Panc1 (cell line): ENCODE measurements around the gene CRISPLD2. TPM values are rescaled to one million over a fixed set of nuclear protein-coding genes. Genes with fewer than 3 reads are reported as not detected.

Experiments used
- ATAC-seq: fragments of 200-7000 bp; cut with Tn5 transposase; 2 replicates; pipeline ENCODE4 v1.9.1; 2020; ENCODE audit warnings: mild to moderate bottlenecking, moderate library complexity
- BruUV-seq: library from RNA; stranded (reverse); fragments of 400-500 nt; replicated peaks from 2 replicates; lab custom pipeline; 2021; lab: Mats Ljungman, UMichigan
- CTCF ChIA-PET: fragments of 300-600 bp; sonication (Branson Sonifier 250); formaldehyde crosslinking; loops from one replicate; lab custom pipeline; 2022; ENCODE audit warnings: antibody characterized with exemption; lab: Charles Lee
- POLR2A ChIA-PET: fragments of 300-600 bp; sonication (Branson Sonifier 250); formaldehyde crosslinking; loops from one replicate; lab custom pipeline; 2022; ENCODE audit warnings: antibody characterized with exemption; lab: Charles Lee
- DNase-seq: peaks from one replicate; pipeline ENCODE4 v3.0.0-alpha.2; 2010; ENCODE audit warnings: low read depth, low spot score
- H3K27ac ChIP-seq: 2 replicates; pipeline ENCODE4 v1.5.1; 2011; ENCODE audit warnings: mild to moderate bottlenecking, low read length, inconsistent platforms
- H3K27me3 ChIP-seq: fragments of 200-500 bp; sonication (Bioruptor generic); 2 replicates; pipeline ENCODE4 v1.6.0; 2014; ENCODE audit warnings: low read length, inconsistent platforms; ENCODE audit not compliant: control insufficient read depth, insufficient read depth
- H3K36me3 ChIP-seq: fragments of 200-500 bp; sonication (Bioruptor generic); 2 replicates; pipeline ENCODE4 v1.5.1; 2014; ENCODE audit warnings: inconsistent platforms, mild to moderate bottlenecking, low read length, moderate library complexity; ENCODE audit not compliant: control insufficient read depth, insufficient read depth
- H3K4me1 ChIP-seq: 2 replicates; pipeline ENCODE4 v1.5.1; 2011; ENCODE audit warnings: inconsistent platforms, mild to moderate bottlenecking, low read length, moderate library complexity; ENCODE audit not compliant: control insufficient read depth, insufficient read depth
- H3K4me3 ChIP-seq, 2 experiments: 2 replicates each; pipeline ENCODE4 v1.5.1; 2011 to 2012; ENCODE audit warnings: low read depth in 2 of 2, low read length in 2 of 2, mild to moderate bottlenecking in 2 of 2, inconsistent platforms in 1 of 2, moderate library complexity in 1 of 2
- H3K9me3 ChIP-seq: fragments of 200-500 bp; sonication (Bioruptor generic); 2 replicates; pipeline ENCODE4 v1.5.1; 2014; ENCODE audit warnings: low read depth, mild to moderate bottlenecking, inconsistent platforms, low read length, moderate library complexity; ENCODE audit not compliant: control insufficient read depth, insufficient read depth
- POLR2AphosphoS5 ChIP-seq: IDR thresholded peaks from 2 replicates; pipeline ENCODE4 v1.6.1; 2012; ENCODE audit warnings: mild to moderate bottlenecking, low read depth, low read length, moderate library complexity
- SIN3A ChIP-seq: IDR thresholded peaks from 2 replicates; pipeline ENCODE4 v1.6.1; 2012; ENCODE audit warnings: low read depth, mild to moderate bottlenecking, low read length, moderate library complexity, borderline replicate concordance; ENCODE audit not compliant: insufficient read depth
- TCF7L2 ChIP-seq: IDR thresholded peaks from 2 replicates; pipeline ENCODE4 v1.6.1; 2011; ENCODE audit warnings: mild to moderate bottlenecking, low read depth, low read length, inconsistent platforms
- in situ Hi-C: cut with HindIII; loops from 2 replicates; pipeline ENCODE4 v1.10.0; 2016; ENCODE audit warnings: low sequenced_read_pairs, low pct_unique_long_range_greater_than_20kb
- intact Hi-C: fragments of 100-400 bp; cut with micrococcal nuclease; formaldehyde crosslinking; loops from one replicate; pipeline ENCODE4 v1.10.0; 2022; ENCODE audit not compliant: unreplicated experiment
- total RNA-seq: library from RNA; stranded (reverse); gene quantifications from one replicate; pipeline ENCODE4 v1.2.1, GENCODE V29; 2021; ENCODE audit not compliant: unreplicated experiment
- TF ChIP-seq, protein P1 (sequence below), 2 experiments: IDR thresholded peaks; 2 replicates each; pipeline ENCODE4 v1.6.1; 2011 to 2012; ENCODE audit warnings: low read depth in 2 of 2, control low read depth in 1 of 2, low read length in 1 of 2, mild to moderate bottlenecking in 1 of 2, moderate library complexity in 1 of 2; ENCODE audit not compliant: insufficient read depth in 1 of 2
- TF ChIP-seq, protein P2 (sequence below): fragments of 450-650 bp; IDR thresholded peaks from 2 replicates; pipeline ENCODE4 v1.5.1; 2017; ENCODE audit warnings: mild to moderate bottlenecking

CRISPLD2 gene
- total RNA-seq, 1 experiment from 2014 or later = 12.9 TPM

DNA sequence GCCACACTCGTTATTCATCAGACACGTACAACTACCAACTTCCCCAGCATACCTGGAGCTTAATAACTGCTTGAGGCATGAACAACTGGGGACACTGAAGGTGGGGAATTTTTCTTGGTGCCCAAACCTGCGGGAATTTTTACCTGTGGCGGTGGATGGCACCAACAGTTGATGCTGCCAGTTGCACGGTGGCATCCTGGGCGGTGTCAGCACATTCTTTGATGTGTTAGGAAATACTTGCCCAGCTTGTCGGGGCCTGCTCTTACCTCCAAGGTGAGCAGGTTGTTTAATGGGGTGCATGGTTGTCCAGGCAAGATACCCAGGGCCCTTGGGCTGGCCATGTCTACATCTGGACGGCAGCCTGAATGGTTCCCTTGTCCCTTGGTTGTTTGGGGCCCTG lies 79.6 kb downstream of the CRISPLD2 start:
- TF ChIP-seq SIN3A (no peak), POLR2AphosphoS5 (no peak)
- TF ChIP-seq, protein P1, sequence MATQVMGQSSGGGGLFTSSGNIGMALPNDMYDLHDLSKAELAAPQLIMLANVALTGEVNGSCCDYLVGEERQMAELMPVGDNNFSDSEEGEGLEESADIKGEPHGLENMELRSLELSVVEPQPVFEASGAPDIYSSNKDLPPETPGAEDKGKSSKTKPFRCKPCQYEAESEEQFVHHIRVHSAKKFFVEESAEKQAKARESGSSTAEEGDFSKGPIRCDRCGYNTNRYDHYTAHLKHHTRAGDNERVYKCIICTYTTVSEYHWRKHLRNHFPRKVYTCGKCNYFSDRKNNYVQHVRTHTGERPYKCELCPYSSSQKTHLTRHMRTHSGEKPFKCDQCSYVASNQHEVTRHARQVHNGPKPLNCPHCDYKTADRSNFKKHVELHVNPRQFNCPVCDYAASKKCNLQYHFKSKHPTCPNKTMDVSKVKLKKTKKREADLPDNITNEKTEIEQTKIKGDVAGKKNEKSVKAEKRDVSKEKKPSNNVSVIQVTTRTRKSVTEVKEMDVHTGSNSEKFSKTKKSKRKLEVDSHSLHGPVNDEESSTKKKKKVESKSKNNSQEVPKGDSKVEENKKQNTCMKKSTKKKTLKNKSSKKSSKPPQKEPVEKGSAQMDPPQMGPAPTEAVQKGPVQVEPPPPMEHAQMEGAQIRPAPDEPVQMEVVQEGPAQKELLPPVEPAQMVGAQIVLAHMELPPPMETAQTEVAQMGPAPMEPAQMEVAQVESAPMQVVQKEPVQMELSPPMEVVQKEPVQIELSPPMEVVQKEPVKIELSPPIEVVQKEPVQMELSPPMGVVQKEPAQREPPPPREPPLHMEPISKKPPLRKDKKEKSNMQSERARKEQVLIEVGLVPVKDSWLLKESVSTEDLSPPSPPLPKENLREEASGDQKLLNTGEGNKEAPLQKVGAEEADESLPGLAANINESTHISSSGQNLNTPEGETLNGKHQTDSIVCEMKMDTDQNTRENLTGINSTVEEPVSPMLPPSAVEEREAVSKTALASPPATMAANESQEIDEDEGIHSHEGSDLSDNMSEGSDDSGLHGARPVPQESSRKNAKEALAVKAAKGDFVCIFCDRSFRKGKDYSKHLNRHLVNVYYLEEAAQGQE (IDR thresholded peaks at IDR 0.05; ENCODE audit: insufficient read depth in 1 of 2, low read depth in 2 of 2, low read length in 1 of 2) = no peak
- ATAC-seq = no peak
- no peak for DNase-seq
- H3K27ac ChIP-seq = no peak overlapping the region
- no TSS peak for BruUV-seq
- no peak overlapping the region for H3K4me3 ChIP-seq
- no peaks in the 10 kb centered on the region for H3K4me1 ChIP-seq
- H3K27me3 ChIP-seq = no peaks in the 10 kb centered on the region
- H3K36me3 ChIP-seq = no peaks in the 10 kb centered on the region
- POLR2A ChIA-PET = no interaction called here
- CTCF ChIA-PET = no interaction called here
- intact Hi-C loops = no loop called here
- in situ Hi-C loops = no loop called here
- H3K9me3 ChIP-seq = no peaks in the 10 kb centered on the region

DNA sequence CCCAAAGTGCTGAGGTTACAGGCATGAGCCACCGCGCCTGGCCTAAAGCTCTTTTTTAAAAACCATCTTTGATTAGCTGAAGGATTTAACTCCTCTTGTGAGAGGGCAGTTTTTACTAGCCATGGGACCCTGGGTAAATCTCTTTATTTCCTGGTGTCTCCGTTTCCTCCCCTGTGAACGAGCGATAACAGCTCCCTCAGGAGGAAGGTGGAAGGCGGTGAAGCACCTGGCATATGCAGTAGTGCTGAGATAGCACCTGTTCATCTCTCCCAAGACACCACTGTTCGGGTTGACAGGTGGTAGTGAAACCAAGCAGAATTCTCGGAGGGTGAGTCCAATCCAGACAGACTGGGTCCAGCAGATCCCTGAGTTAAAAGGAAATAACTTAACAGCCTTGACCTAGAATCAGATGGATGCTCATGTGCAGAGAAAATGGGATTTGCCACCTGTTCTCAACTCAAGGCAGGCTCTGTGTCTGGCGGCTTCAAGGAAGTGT lies 86.2 kb downstream of the CRISPLD2 start:
- CTCF ChIA-PET = no interaction called here
- intact Hi-C loops = no loop called here
- no TSS peak for BruUV-seq

More for the DNA sequence above, 86.2 kb downstream of the CRISPLD2 start:
- no peaks in the 10 kb centered on the region for H3K27me3 ChIP-seq
- no peaks in the 10 kb centered on the region for H3K4me1 ChIP-seq
- TF ChIP-seq TCF7L2 (no peak), SIN3A (no peak), POLR2AphosphoS5 (no peak)
- TF ChIP-seq, protein P2, sequence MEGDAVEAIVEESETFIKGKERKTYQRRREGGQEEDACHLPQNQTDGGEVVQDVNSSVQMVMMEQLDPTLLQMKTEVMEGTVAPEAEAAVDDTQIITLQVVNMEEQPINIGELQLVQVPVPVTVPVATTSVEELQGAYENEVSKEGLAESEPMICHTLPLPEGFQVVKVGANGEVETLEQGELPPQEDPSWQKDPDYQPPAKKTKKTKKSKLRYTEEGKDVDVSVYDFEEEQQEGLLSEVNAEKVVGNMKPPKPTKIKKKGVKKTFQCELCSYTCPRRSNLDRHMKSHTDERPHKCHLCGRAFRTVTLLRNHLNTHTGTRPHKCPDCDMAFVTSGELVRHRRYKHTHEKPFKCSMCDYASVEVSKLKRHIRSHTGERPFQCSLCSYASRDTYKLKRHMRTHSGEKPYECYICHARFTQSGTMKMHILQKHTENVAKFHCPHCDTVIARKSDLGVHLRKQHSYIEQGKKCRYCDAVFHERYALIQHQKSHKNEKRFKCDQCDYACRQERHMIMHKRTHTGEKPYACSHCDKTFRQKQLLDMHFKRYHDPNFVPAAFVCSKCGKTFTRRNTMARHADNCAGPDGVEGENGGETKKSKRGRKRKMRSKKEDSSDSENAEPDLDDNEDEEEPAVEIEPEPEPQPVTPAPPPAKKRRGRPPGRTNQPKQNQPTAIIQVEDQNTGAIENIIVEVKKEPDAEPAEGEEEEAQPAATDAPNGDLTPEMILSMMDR = no peak
- TF ChIP-seq, protein P1 (IDR thresholded peaks at IDR 0.05; ENCODE audit: insufficient read depth in 1 of 2, low read depth in 2 of 2, low read length in 1 of 2) = no peak
- no peak overlapping the region for H3K4me3 ChIP-seq
- H3K9me3 ChIP-seq = no peaks in the 10 kb centered on the region
- in situ Hi-C loops = no loop called here
- POLR2A ChIA-PET = interaction anchor here (0.7 kb wide), 1 partner anchor 45 kb away, joined by 5 read pairs; no protein-coding TSS in a partner anchor
- H3K27ac ChIP-seq = no peak overlapping the region
- H3K36me3 ChIP-seq = no peaks in the 10 kb centered on the region
- no peak for ATAC-seq
- no peak for DNase-seq
